Kidney (tissue), 14 donors: ENCODE measurements around the gene ARL15. TPM values are rescaled to one million over a fixed set of nuclear protein-coding genes. Genes with fewer than 3 reads are reported as not detected.

Source experiments
- DNase-seq, 5 donors: peaks; one replicate each; pipeline ENCODE4 v3.0.0-alpha.2; 2013 to 2020
- FAIRE-seq: peaks from 2 replicates; lab custom pipeline; 2012; peaks lifted over from hg19 to GRCh38; lab: Jason Lieb, UNC
- H3K27ac ChIP-seq, 2 donors: one replicate each; pipeline ENCODE4 v1.7.0; 2013; ENCODE audit warnings: low read depth in 2 of 2, low read length in 2 of 2, inconsistent platforms in 1 of 2
- H3K27me3 ChIP-seq: one replicate; pipeline ENCODE4 v1.7.1; 2013; ENCODE audit warnings: low read length, inconsistent platforms; ENCODE audit not compliant: control insufficient read depth, insufficient read depth
- H3K36me3 ChIP-seq, 3 donors: one replicate each; pipeline versions ENCODE4 v1.7.0 to v1.7.1; 2013; ENCODE audit warnings: low read length in 3 of 3, control low read depth in 1 of 3, inconsistent platforms in 1 of 3; ENCODE audit not compliant: insufficient read depth in 3 of 3, control insufficient read depth in 2 of 3
- H3K4me1 ChIP-seq, 3 donors: one replicate each; pipeline versions ENCODE4 v1.7.0 to v1.7.1; 2013; ENCODE audit warnings: low read length in 3 of 3, inconsistent platforms in 1 of 3, low read depth in 1 of 3; ENCODE audit not compliant: control insufficient read depth in 2 of 3, insufficient read depth in 2 of 3
- H3K4me3 ChIP-seq, 3 donors: one replicate each; pipeline versions ENCODE4 v1.7.0 to v1.8.1; 2013; ENCODE audit warnings: low read length in 3 of 3, control low read depth in 1 of 3, inconsistent platforms in 1 of 3
- H3K9ac ChIP-seq, 3 donors: one replicate each; pipeline versions ENCODE4 v1.7.0 to v1.7.1; 2013; ENCODE audit warnings: low read length in 3 of 3, control low read depth in 1 of 3, inconsistent platforms in 1 of 3
- H3K9me3 ChIP-seq, 3 donors: one replicate each; pipeline versions ENCODE4 v1.7.0 to v1.7.1; 2013; ENCODE audit warnings: low read length in 3 of 3, control low read depth in 1 of 3, inconsistent platforms in 1 of 3; ENCODE audit not compliant: control insufficient read depth in 2 of 3, insufficient read depth in 1 of 3
- CTCF ChIP-seq: IDR thresholded peaks from 3 replicates; pipeline ENCODE4 v1.5.1; 2012; ENCODE audit warnings: mild to moderate bottlenecking, moderate library complexity, borderline replicate concordance; ENCODE audit not compliant: insufficient read depth; ENCODE audit errors: extremely low read depth
- intact Hi-C: fragments of 100-400 bp; cut with DNase I; formaldehyde crosslinking; loops from one replicate; pipeline ENCODE4 v1.11.1; 2022
- polyA plus RNA-seq: library from polyadenylated mRNA; stranded (reverse); fragments of 350-450 nt; fragmentation: Illumina TruSeq; extraction: RNeasy Lipid Tissue Mini Kit (QIAGEN cat#74804); gene quantifications from one replicate; pipeline ENCODE4 v1.2.3, GENCODE V29; 2014; ENCODE audit warnings: low read depth, low replicate concordance; ENCODE audit not compliant: insufficient read depth
- total RNA-seq: library from RNA; stranded (reverse); fragmentation: NEBNext Ultra II Directional; extraction: Animal tissue kit (Norgen Biotek cat#: 25700); gene quantifications from one replicate; pipeline ENCODE4 v1.2.1, GENCODE V29; 2021
- donor health status: control.
- donor health status: control.
- donor health status: control.
- donor health status: control.
- donor health status: control.
- donor health status: DM: yes; HTN: yes; CAD: no.
- donor health status: Normal renal cell carcinoma (clear cell type).

ARL15 gene
- total and polyA plus RNA-seq, 2 donors from 2014 or later: 21.1 to 36.6 TPM

GRCh38 chr5:54197018-54197417 lies 113.4 kb downstream of the ARL15 start:
- H3K9ac ChIP-seq: no peak overlapping the region
- H3K27me3 ChIP-seq: no peaks in the 10 kb centered on the region
- no peaks in the 10 kb centered on the region for H3K36me3 ChIP-seq
- FAIRE-seq (no peak), DNase-seq (no peak)
- intact Hi-C loops: no loop called here
- H3K4me3 ChIP-seq: no peak overlapping the region
- H3K27ac ChIP-seq: no peak overlapping the region
- no peak for TF ChIP-seq CTCF
- H3K9me3 ChIP-seq: peaks cover 0 to under 1% (median 0%) of the 10 kb centered on the region in 3 donors
- H3K4me1 ChIP-seq: peaks cover 0 to 3% (median 2%) of the 10 kb centered on the region in 3 donors

- intact Hi-C loops: no loop called here
- no peak for FAIRE-seq
Observed at GRCh38 chr5:54195701-54196100, 114.7 kb downstream of the ARL15 start.

GRCh38 chr5:54194318-54194717 lies 116.1 kb downstream of the ARL15 start:
- Histone ChIP-seq H3K36me3 (no peaks in the 10 kb centered on the region), H3K9me3 (no peaks in the 10 kb centered on the region), H3K4me1 (peaks cover 0 to 3% (median 2%) of the 10 kb centered on the region in 3 donors), H3K9ac (no peak overlapping the region), H3K27me3 (no peaks in the 10 kb centered on the region), H3K4me3 (no peak overlapping the region), H3K27ac (no peak overlapping the region)
- TF ChIP-seq CTCF: no peak
- intact Hi-C loops: no loop called here
- peak in 2 of 5 donors; percentile 21 to 71 for DNase-seq
- no peak for FAIRE-seq

More at GRCh38 chr5:54195701-54196100, 114.7 kb downstream of the ARL15 start:
- no peaks in the 10 kb centered on the region for H3K9me3 ChIP-seq
- no peak overlapping the region for H3K4me3 ChIP-seq
- no peak for DNase-seq
- no peaks in the 10 kb centered on the region for H3K36me3 ChIP-seq
- no peak overlapping the region for H3K27ac ChIP-seq
- no peaks in the 10 kb centered on the region for H3K27me3 ChIP-seq
- H3K9ac ChIP-seq: no peak overlapping the region
- peaks cover 0 to 3% (median 2%) of the 10 kb centered on the region in 3 donors for H3K4me1 ChIP-seq
- no peak for TF ChIP-seq CTCF

GRCh38 chr5:54187694-54188093 lies 122.7 kb downstream of the ARL15 start:
- no peaks in the 10 kb centered on the region for H3K4me1 ChIP-seq
- H3K27me3 ChIP-seq: no peaks in the 10 kb centered on the region
- H3K9ac ChIP-seq: no peak overlapping the region
- intact Hi-C loops: no loop called here
- H3K4me3 ChIP-seq: no peak overlapping the region
- no peak for TF ChIP-seq CTCF
- no peak for FAIRE-seq
- no peaks in the 10 kb centered on the region for H3K9me3 ChIP-seq
- no peaks in the 10 kb centered on the region for H3K36me3 ChIP-seq
- H3K27ac ChIP-seq: no peak overlapping the region
- no peak for DNase-seq
